NB4 (cell line): ENCODE results near the gene ZFP1.

ENCODE experiments used
- DNase-seq: peaks from one replicate; pipeline ENCODE4 v3.0.0; 2010; ENCODE audit warnings: low read depth
- H3K4me3 ChIP-seq: one replicate; pipeline ENCODE4 v1.5.1; 2011; ENCODE audit warnings: mild to moderate bottlenecking, low read depth, low read length, moderate library complexity
- CTCF ChIP-seq: IDR thresholded peaks from one replicate; pipeline ENCODE4 v1.5.1; 2012; ENCODE audit warnings: low read depth, low read length
- MYC ChIP-seq: IDR thresholded peaks from 2 replicates; pipeline ENCODE4 v1.6.1; 2011; ENCODE audit warnings: low read depth, low read length

The ZFP1 gene

DNA sequence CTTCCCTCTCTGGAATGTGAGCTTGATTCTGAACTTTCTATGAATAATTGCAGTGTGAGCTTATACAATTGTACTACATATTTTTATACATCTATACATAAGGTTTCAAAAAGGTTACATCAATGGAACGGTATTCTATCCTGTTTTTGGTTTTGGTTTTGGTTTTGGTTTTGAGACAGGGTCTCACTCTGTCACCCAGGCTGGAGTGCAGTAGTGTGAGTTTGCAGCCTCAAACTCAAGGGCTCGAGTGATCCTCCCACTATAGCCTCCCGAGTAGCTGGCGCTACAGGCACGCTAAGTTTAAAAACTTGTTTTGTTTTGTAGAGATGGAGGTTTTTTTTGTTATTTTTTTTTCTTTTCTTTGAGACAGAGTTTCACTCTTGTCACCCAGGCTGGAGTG, 71.5 kb downstream of the ZFP1 start:
- TF ChIP-seq CTCF (no peak), MYC (no peak)
- no peak for DNase-seq
- H3K4me3 ChIP-seq = no peak overlapping the region
